ENCODE data around the gene CNMD. TPM values are rescaled to one million over a fixed set of nuclear protein-coding genes. Genes with fewer than 3 reads are reported as not detected.

The CNMD gene
- not detected in 2 replicates for total RNA-seq (2014; rRNA removed)
- not detected for polyA plus RNA-seq (2012)

- no peak for DNase-seq (ENCODE audit: low read depth)
Measured at GRCh38 chr13:52739468-52740071, at the start of gene CNMD. Gene CNMD (minus strand): TSS chr13:52739820. CDS start chr13:52739701, 119 bp downstream.

- no peak for DNase-seq (ENCODE audit: low read depth)
Measured at GRCh38 chr13:52788011-52788410, 48.4 kb upstream of the CNMD start.

- no peak for DNase-seq (ENCODE audit: low read depth)
Measured at GRCh38 chr13:52787235-52787634, 47.6 kb upstream of the CNMD start.

GRCh38 chr13:52786766-52787165, 47.1 kb upstream of the CNMD start:
- no peak for DNase-seq (ENCODE audit: low read depth)

GRCh38 chr13:52785739-52786138, 46.1 kb upstream of the CNMD start:
- DNase-seq (ENCODE audit: low read depth): no peak

- no peak for DNase-seq (ENCODE audit: low read depth)
Measured at GRCh38 chr13:52784591-52785340, 45.1 kb upstream of the CNMD start.

GRCh38 chr13:52783943-52784342, 44.3 kb upstream of the CNMD start:
- no peak for DNase-seq (ENCODE audit: low read depth)

- no peak for DNase-seq (ENCODE audit: low read depth)
Measured at GRCh38 chr13:52782471-52783448, 43.1 kb upstream of the CNMD start.

- no peak for DNase-seq (ENCODE audit: low read depth)
Measured at GRCh38 chr13:52780611-52781010, 41.0 kb upstream of the CNMD start.

GRCh38 chr13:52780092-52780491, 40.5 kb upstream of the CNMD start:
- DNase-seq (ENCODE audit: low read depth): no peak

- DNase-seq (ENCODE audit: low read depth): no peak
Measured at GRCh38 chr13:52779103-52779502, 39.5 kb upstream of the CNMD start.

GRCh38 chr13:52776726-52777125, 37.1 kb upstream of the CNMD start:
- no peak for DNase-seq (ENCODE audit: low read depth)

- no peak for DNase-seq (ENCODE audit: low read depth)
Measured at GRCh38 chr13:52775511-52775910, 35.9 kb upstream of the CNMD start.

GRCh38 chr13:52767949-52768516, 28.4 kb upstream of the CNMD start:
- no peak for DNase-seq (ENCODE audit: low read depth)

- no peak for DNase-seq (ENCODE audit: low read depth)
Measured at GRCh38 chr13:52765611-52766390, 26.2 kb upstream of the CNMD start.

GRCh38 chr13:52760077-52760476, 20.5 kb upstream of the CNMD start:
- no peak for DNase-seq (ENCODE audit: low read depth)

GRCh38 chr13:52758114-52758513, 18.5 kb upstream of the CNMD start:
- DNase-seq (ENCODE audit: low read depth): no peak

GRCh38 chr13:52751196-52751595, 11.6 kb upstream of the CNMD start:
- no peak for DNase-seq (ENCODE audit: low read depth)

- DNase-seq (ENCODE audit: low read depth): no peak
Measured at GRCh38 chr13:52750713-52751112, 11.1 kb upstream of the CNMD start.

GRCh38 chr13:52749419-52749818, 9.8 kb upstream of the CNMD start:
- DNase-seq (ENCODE audit: low read depth): no peak

GRCh38 chr13:52746141-52746540, 6.5 kb upstream of the CNMD start:
- DNase-seq (ENCODE audit: low read depth): no peak
